Adrenal gland (tissue), 12 donors: Measurements from ENCODE around the gene GPR132. TPM values are rescaled to one million over a fixed set of nuclear protein-coding genes. Genes with fewer than 3 reads are reported as not detected.

ENCODE experiments used
- DNase-seq, 7 donors: peaks; one replicate each; pipeline ENCODE4 v3.0.0-alpha.2; 2019 to 2020
- H3K27ac ChIP-seq, 5 donors: fragments of 200-600 bp; sonication (generic) in 4 of 5; 1 replicate in 3 of 5; 2 replicates in 2 of 5; pipeline versions ENCODE4 v1.5.1 to v1.8.0; 2016 to 2020; ENCODE audit warnings: mild to moderate bottlenecking in 1 of 5
- H3K27me3 ChIP-seq: fragments of 200-600 bp; 2 replicates; pipeline ENCODE4 v1.8.0; 2021
- H3K36me3 ChIP-seq, 2 donors: fragments of 200-600 bp; replicated peaks in 1 of 2; 1 replicate in 1 of 2; 2 replicates in 1 of 2; pipeline versions ENCODE4 v1.5.1 to v1.8.0; 2018 to 2022
- H3K4me1 ChIP-seq, 2 donors: fragments of 200-600 bp; replicated peaks in 1 of 2; 1 replicate in 1 of 2; 2 replicates in 1 of 2; pipeline versions ENCODE4 v1.5.1 to v1.8.0; 2018 to 2021
- H3K4me3 ChIP-seq, 4 donors: fragments of 200-600 bp; sonication (generic) in 3 of 4; one replicate each; pipeline ENCODE4 v1.5.1; 2016 to 2018
- H3K9me3 ChIP-seq, 3 donors: fragments of 200-600 bp; sonication (generic) in 1 of 3; replicated peaks in 1 of 3; 1 replicate in 2 of 3; 2 replicates in 1 of 3; pipeline versions ENCODE4 v1.5.1 to v1.8.0; 2016 to 2021
- CTCF ChIP-seq, 6 experiments: fragments of 450-650 bp in 4 of 6; fragments of 200-600 bp in 2 of 6; sonication (generic) in 1 of 6; IDR thresholded peaks; 1 replicate in 5 of 6; 2 replicates in 1 of 6; pipeline versions ENCODE4 v1.5.1 to v1.8.0; 2016 to 2021; ENCODE audit warnings: antibody characterized with exemption in 6 of 6, mild to moderate bottlenecking in 2 of 6, moderate library complexity in 1 of 6
- POLR2A ChIP-seq, 2 donors: fragments of 450-650 bp; IDR thresholded peaks; one replicate each; pipeline ENCODE4 v1.6.1; 2017; ENCODE audit warnings: antibody characterized with exemption in 2 of 2, mild to moderate bottlenecking in 2 of 2, moderate library complexity in 1 of 2
- WGBS, 4 donors: extraction: QIAGEN DNeasy Blood & Tissue Kit in 2 of 4; methylation state at CpG; one replicate each; pipeline versions ENCODE4 v1.1.5 to v1.1.7; 2013 to 2017; 5-methylcytosine and 5-hydroxymethylcytosine counted together
- intact Hi-C, 2 donors: fragments of 100-400 bp; cut with DNase I; formaldehyde crosslinking; loops; one replicate each; pipeline versions ENCODE4 v1.14.1 to v1.15.0; 2022 to 2023
- polyA plus RNA-seq, 3 donors: library from polyadenylated mRNA; stranded (reverse); fragments of 200-250 nt in 2 of 3; fragments of 350-450 nt in 1 of 3; fragmentation: Illumina TruSeq in 1 of 3; extraction: RNeasy Lipid Tissue Mini Kit (QIAGEN cat#74804) in 1 of 3; gene quantifications; one replicate each; pipeline ENCODE4 v1.2.3, GENCODE V29; 2013 to 2014
- total RNA-seq, 9 donors: library from RNA; depleted of rRNA in 4 of 9; stranded (reverse); fragments of >200 nt in 4 of 9; fragments of 120-200 nt in 1 of 9; fragmentation: NEBNext Ultra II Directional in 1 of 9; extraction: Animal tissue kit (Norgen Biotek cat#: 25700) in 1 of 9; gene quantifications; one replicate each; pipeline versions ENCODE4 v1.1.0 to v1.2.4, GENCODE V29; 2013 to 2023
- donor health status: healthy with polysubstance abuse.
- donor health status: Bipolar disorder and iron deficiency.
- donor health status: DM: yes; HTN: yes; CAD: no.
- donor health status: DM: no; HTN: no; CAD: no.
- donor health status: DM: no; HTN: no; CAD: no.
- donor health status: DM: yes; HTN: yes; CAD: no.

Gene GPR132
- total and polyA plus RNA-seq, 12 donors = 0.17 to 11.7 (median 1.6) TPM

- peaks cover 13% of the 10 kb centered on the region for H3K27me3 ChIP-seq
- intact Hi-C loops = no loop called here
- H3K4me3 ChIP-seq = no peak overlapping the region
- H3K9me3 ChIP-seq = no peaks in the 10 kb centered on the region
- WGBS, 4 donors = 82 to 94% (median 82%) methylated on average over 10 to 18 of the region's 18 CpGs
- no peak overlapping the region for H3K27ac ChIP-seq
- no peaks in the 10 kb centered on the region for H3K36me3 ChIP-seq
- DNase-seq = peak in 1 of 7 donors; percentile 19
- H3K4me1 ChIP-seq = no peaks in the 10 kb centered on the region
- no peak for TF ChIP-seq CTCF (IDR thresholded peaks at IDR 0.05)
Observed at GRCh38 chr14:105073720-105074600, 8.7 kb upstream of the GPR132 start.

- no peaks in the 10 kb centered on the region for H3K9me3 ChIP-seq
- no peak overlapping the region for H3K4me3 ChIP-seq
- no peak overlapping the region for H3K27ac ChIP-seq
- 75 to 81% (median 78%) methylated on average over 11 to 18 of the region's 18 CpGs for WGBS, 4 donors
- intact Hi-C loops = no loop called here
- DNase-seq = no peak
- H3K27me3 ChIP-seq = peaks cover 13% of the 10 kb centered on the region
- TF ChIP-seq POLR2A (IDR thresholded peaks at IDR 0.05) (no peak), CTCF (IDR thresholded peaks at IDR 0.05) (no peak)
- no peaks in the 10 kb centered on the region for H3K4me1 ChIP-seq
- H3K36me3 ChIP-seq = no peaks in the 10 kb centered on the region
Observed at GRCh38 chr14:105072892-105073719, 7.9 kb upstream of the GPR132 start.

GRCh38 chr14:105072381-105072861 lies 7.2 kb upstream of the GPR132 start:
- H3K4me1 ChIP-seq = no peaks in the 10 kb centered on the region
- no peak for DNase-seq

More at GRCh38 chr14:105072381-105072861, 7.2 kb upstream of the GPR132 start:
- TF ChIP-seq POLR2A (IDR thresholded peaks at IDR 0.05) = no peak
- no peak for TF ChIP-seq CTCF (IDR thresholded peaks at IDR 0.05)
- intact Hi-C loops = no loop called here
- WGBS, 4 donors = 56 to 83% (median 75%) methylated on average over 7 to 11 of the region's 11 CpGs
- Histone ChIP-seq H3K4me3 (no peak overlapping the region), H3K36me3 (no peaks in the 10 kb centered on the region), H3K27ac (no peak overlapping the region), H3K27me3 (peaks cover 13% of the 10 kb centered on the region), H3K9me3 (no peaks in the 10 kb centered on the region)
